ENCODE measurements around the gene ARHGAP35. TPM values are rescaled to one million over a fixed set of nuclear protein-coding genes. Genes with fewer than 3 reads are reported as not detected.

The ARHGAP35 gene
- total and polyA plus RNA-seq, 4 experiments from 2014 or later, result 1.1 to 49.0 (median 29.1) TPM

- POLR2A ChIA-PET (ENCODE audit: partially characterized antibody), result interaction anchor here (0.5 to 4.0 kb wide), 16 partner anchors 64 to 259 kb away, joined by 3 to 36 read pairs (median 4); partner anchors contain the start of gene ZC3H4
- Mint-ChIP-seq H3K27ac (peak overlapping the region; percentile 94 to 99 (median 97)), H3K9me3 (no peaks in the 10 kb centered on the region)
Observed at GRCh38 chr19:46860125-46860845, 512 bp upstream of the ARHGAP35 start.

GRCh38 chr19:46861691-46862502, 1.1 kb downstream of the ARHGAP35 start:
- POLR2A ChIA-PET (ENCODE audit: partially characterized antibody), result interaction anchor here (0.6 to 4.0 kb wide), 15 partner anchors 10 to 164 kb away, joined by 3 to 36 read pairs (median 4); partner anchors contain the start of gene AP2S1
- Histone ChIP-seq H3K36me3 (ENCODE audit: insufficient read depth, low read length) (no peaks in the 10 kb centered on the region), H3K27ac (ENCODE audit: low read depth, low read length) (peak overlapping the region; percentile 49), H3K9me3 (ENCODE audit: control insufficient read depth in 1 of 2, low read length in 2 of 2) (no peaks in the 10 kb centered on the region), H3K27me3 (ENCODE audit: insufficient read depth, low read length) (no peaks in the 10 kb centered on the region), H3K4me1 (ENCODE audit: insufficient read depth, low read length) (peaks cover 65% of the 10 kb centered on the region), H3K4me3 (ENCODE audit: low read length in 2 of 2) (peak overlapping the region; percentile 68 to 71)
- DNase-seq, result peak in 1 of 5 donors; percentile 10
- CTCF ChIA-PET (ENCODE audit: partially characterized antibody), result interaction anchor here (1.4 to 3.1 kb wide), 3 partner anchors 126 to 152 kb away, joined by 3 to 15 read pairs (median 11); no protein-coding TSS in a partner anchor
- Mint-ChIP-seq H3K4me3 (no peak overlapping the region), H3K36me3 (peaks cover 5% of the 10 kb centered on the region in 2 donors), H3K4me1 (peaks cover 6 to 26% (median 19%) of the 10 kb centered on the region in 4 donors), H3K27me3 (no peaks in the 10 kb centered on the region), H3K27ac (no peak overlapping the region), H3K9me3 (no peaks in the 10 kb centered on the region)
- intact Hi-C loops (cut with micrococcal nuclease), result loop anchor here (5.0 kb wide), 2 partner anchors 75 to 380 kb away; no protein-coding TSS in a partner anchor

More at GRCh38 chr19:46860125-46860845, 512 bp upstream of the ARHGAP35 start:
- DNase-seq, result peak; percentile 93 to 96 (median 94)
- Histone ChIP-seq H3K27ac (ENCODE audit: low read depth, low read length) (peak overlapping the region; percentile 79), H3K9me3 (ENCODE audit: control insufficient read depth in 1 of 2, low read length in 2 of 2) (no peaks in the 10 kb centered on the region), H3K36me3 (ENCODE audit: insufficient read depth, low read length) (no peaks in the 10 kb centered on the region), H3K4me3 (ENCODE audit: low read length in 2 of 2) (peak overlapping the region; percentile 42 to 78), H3K27me3 (ENCODE audit: insufficient read depth, low read length) (no peaks in the 10 kb centered on the region), H3K4me1 (ENCODE audit: insufficient read depth, low read length) (peaks cover 62% of the 10 kb centered on the region)
- Mint-ChIP-seq H3K4me3 (peak overlapping the region; percentile 91 to 98 (median 95)), H3K36me3 (peaks cover 3 to 5% of the 10 kb centered on the region in 2 donors), H3K27me3 (no peaks in the 10 kb centered on the region), H3K4me1 (peaks cover 19 to 22% (median 19%) of the 10 kb centered on the region in 4 donors)
- intact Hi-C loops (cut with micrococcal nuclease), result loop anchor here (1.0 to 5.0 kb wide), 6 partner anchors 9 to 382 kb away; partner anchors contain the start of gene ZC3H4
- CTCF ChIA-PET (ENCODE audit: partially characterized antibody), result interaction anchor here (1.9 to 3.1 kb wide), 2 partner anchors 131 to 153 kb away, joined by 11 to 15 read pairs; no protein-coding TSS in a partner anchor

- intact Hi-C loops (cut with micrococcal nuclease), result loop anchor here (5.0 kb wide), 2 partner anchors 75 to 380 kb away; no protein-coding TSS in a partner anchor
Observed at GRCh38 chr19:46862503-46862834, 1.7 kb downstream of the ARHGAP35 start.

GRCh38 chr19:46862974-46863632, 2.3 kb downstream of the ARHGAP35 start:
- H3K27ac ChIP-seq (ENCODE audit: low read depth, low read length), result peak overlapping the region; percentile 49
- Mint-ChIP-seq H3K4me1 (peaks cover 12 to 34% (median 25%) of the 10 kb centered on the region in 4 donors), H3K4me3 (no peak overlapping the region), H3K27ac (no peak overlapping the region), H3K27me3 (no peaks in the 10 kb centered on the region), H3K36me3 (peaks cover 5% of the 10 kb centered on the region in 2 donors), H3K9me3 (no peaks in the 10 kb centered on the region)
- DNase-seq, result no peak
- H3K36me3 ChIP-seq (ENCODE audit: insufficient read depth, low read length), result no peaks in the 10 kb centered on the region
- peaks cover 77% of the 10 kb centered on the region for H3K4me1 ChIP-seq (ENCODE audit: insufficient read depth, low read length)
- H3K9me3 ChIP-seq (ENCODE audit: control insufficient read depth in 1 of 2, low read length in 2 of 2), result no peaks in the 10 kb centered on the region
- intact Hi-C loops (cut with micrococcal nuclease), result loop anchor here (5.0 kb wide), 2 partner anchors 74 to 379 kb away; no protein-coding TSS in a partner anchor
- H3K27me3 ChIP-seq (ENCODE audit: insufficient read depth, low read length), result no peaks in the 10 kb centered on the region
- peak overlapping the region in 1 of 2 donors; percentile 68 for H3K4me3 ChIP-seq (ENCODE audit: low read length in 2 of 2)
- ChIA-PET CTCF (ENCODE audit: partially characterized antibody) (interaction anchor here (1.0 to 3.1 kb wide), 3 partner anchors 128 to 151 kb away, joined by 4 to 15 read pairs (median 5); no protein-coding TSS in a partner anchor), POLR2A (ENCODE audit: partially characterized antibody) (interaction anchor here (0.8 to 4.0 kb wide), 8 partner anchors 9 to 150 kb away, joined by 3 to 20 read pairs (median 3); no protein-coding TSS in a partner anchor)

More at GRCh38 chr19:46862503-46862834, 1.7 kb downstream of the ARHGAP35 start:
- CTCF ChIA-PET (ENCODE audit: partially characterized antibody), result interaction anchor here (1.4 to 3.1 kb wide), 3 partner anchors 126 to 151 kb away, joined by 3 to 15 read pairs (median 11); no protein-coding TSS in a partner anchor
- H3K9me3 ChIP-seq (ENCODE audit: control insufficient read depth in 1 of 2, low read length in 2 of 2), result no peaks in the 10 kb centered on the region
- POLR2A ChIA-PET (ENCODE audit: partially characterized antibody), result interaction anchor here (1.3 to 4.0 kb wide), 5 partner anchors 10 to 151 kb away, joined by 3 to 36 read pairs (median 4); no protein-coding TSS in a partner anchor
- H3K4me3 Mint-ChIP-seq, result no peak overlapping the region
- H3K4me1 Mint-ChIP-seq, result peaks cover 11 to 32% (median 21%) of the 10 kb centered on the region in 4 donors
- H3K27ac Mint-ChIP-seq, result no peak overlapping the region
- H3K27me3 ChIP-seq (ENCODE audit: insufficient read depth, low read length), result no peaks in the 10 kb centered on the region
- no peaks in the 10 kb centered on the region for H3K36me3 ChIP-seq (ENCODE audit: insufficient read depth, low read length)
- no peaks in the 10 kb centered on the region for H3K27me3 Mint-ChIP-seq
- H3K4me3 ChIP-seq (ENCODE audit: low read length in 2 of 2), result peak overlapping the region; percentile 68 to 71
- peak overlapping the region; percentile 49 for H3K27ac ChIP-seq (ENCODE audit: low read depth, low read length)
- H3K36me3 Mint-ChIP-seq, result peaks cover 5% of the 10 kb centered on the region in 2 donors
- no peaks in the 10 kb centered on the region for H3K9me3 Mint-ChIP-seq
- peaks cover 70% of the 10 kb centered on the region for H3K4me1 ChIP-seq (ENCODE audit: insufficient read depth, low read length)
- DNase-seq, result no peak

- intact Hi-C loops (cut with micrococcal nuclease), result loop anchor here (5.0 kb wide), 2 partner anchors 73 to 378 kb away; no protein-coding TSS in a partner anchor
- CTCF ChIA-PET (ENCODE audit: partially characterized antibody), result interaction anchor here (1.0 to 1.5 kb wide), 2 partner anchors 127 to 149 kb away, joined by 4 to 5 read pairs; no protein-coding TSS in a partner anchor
- H3K4me3 ChIP-seq (ENCODE audit: low read length in 2 of 2), result no peak overlapping the region
Observed at GRCh38 chr19:46863818-46864629, 3.2 kb downstream of the ARHGAP35 start.

More at GRCh38 chr19:46863818-46864629, 3.2 kb downstream of the ARHGAP35 start:
- H3K27ac ChIP-seq (ENCODE audit: low read depth, low read length), result no peak overlapping the region
- no peak for DNase-seq
- no peaks in the 10 kb centered on the region for H3K27me3 ChIP-seq (ENCODE audit: insufficient read depth, low read length)
- Mint-ChIP-seq H3K4me1 (peaks cover 12 to 38% (median 31%) of the 10 kb centered on the region in 4 donors), H3K9me3 (no peaks in the 10 kb centered on the region), H3K27ac (no peak overlapping the region), H3K27me3 (no peaks in the 10 kb centered on the region), H3K36me3 (peaks cover 5% of the 10 kb centered on the region in 2 donors), H3K4me3 (no peak overlapping the region)
- H3K9me3 ChIP-seq (ENCODE audit: control insufficient read depth in 1 of 2, low read length in 2 of 2), result no peaks in the 10 kb centered on the region
- POLR2A ChIA-PET (ENCODE audit: partially characterized antibody), result interaction anchor here (0.8 to 4.0 kb wide), 5 partner anchors 26 to 127 kb away, joined by 3 to 20 read pairs (median 4); no protein-coding TSS in a partner anchor
- H3K4me1 ChIP-seq (ENCODE audit: insufficient read depth, low read length), result peaks cover 82% of the 10 kb centered on the region
- no peaks in the 10 kb centered on the region for H3K36me3 ChIP-seq (ENCODE audit: insufficient read depth, low read length)

All from CD4-positive, alpha-beta memory T cell (primary cell).